HEK293 (cell line): Measurements from ENCODE around the gene DCTN3.

Experiments used
- CTCF ChIA-PET: fragments of 350-600 bp; formaldehyde crosslinking; extraction: SDS; loops from one replicate; lab custom pipeline; 2021; ENCODE audit warnings: antibody characterized with exemption; lab: Yijun Ruan, JAX
- POLR2A ChIA-PET: fragments of 300-600 bp; formaldehyde crosslinking; extraction: SDS; loops from one replicate; lab custom pipeline; 2020; ENCODE audit warnings: antibody characterized with exemption, inconsistent platforms; lab: Yijun Ruan, JAX
- H3K27ac ChIP-seq: fragments of 200-500 bp; sonication (Bioruptor generic); 2 replicates; pipeline ENCODE4 v1.5.1; 2014; ENCODE audit warnings: low read depth, low read length, control low read depth, inconsistent platforms; ENCODE audit errors: extremely low read depth
- H3K36me3 ChIP-seq, 2 experiments: fragments of 200-500 bp in 1 of 2; sonication (Bioruptor generic) in 1 of 2; 1 replicate in 1 of 2; 2 replicates in 1 of 2; pipeline ENCODE4 v1.5.1; 2014 to 2017; ENCODE audit warnings: inconsistent platforms in 2 of 2, low read length in 2 of 2; ENCODE audit not compliant: control insufficient read depth in 2 of 2, insufficient read depth in 1 of 2
- H3K4me1 ChIP-seq: fragments of 200-500 bp; sonication (Bioruptor generic); 2 replicates; pipeline ENCODE4 v1.5.1; 2014; ENCODE audit warnings: mild to moderate bottlenecking, low read length, inconsistent platforms; ENCODE audit not compliant: control insufficient read depth, insufficient read depth
- H3K4me3 ChIP-seq: 2 replicates; pipeline ENCODE4 v1.5.1; 2011; ENCODE audit warnings: low read depth, mild to moderate bottlenecking, control low read depth, low read length, moderate library complexity
- H3K9me3 ChIP-seq: fragments of 200-500 bp; sonication (Bioruptor generic); 2 replicates; pipeline ENCODE4 v1.5.1; 2014; ENCODE audit warnings: low read depth, low read length, inconsistent platforms; ENCODE audit not compliant: control insufficient read depth, insufficient read depth
- EGR2 ChIP-seq: fragments of 450-650 bp; formaldehyde crosslinking; IDR thresholded peaks from 2 replicates; pipeline ENCODE4 v1.5.1; 2016; ENCODE audit warnings: low read depth, missing biosample characterization, missing genetic modification characterization
- GLI4 ChIP-seq: fragments of 450-650 bp; formaldehyde crosslinking; IDR thresholded peaks from 2 replicates; pipeline ENCODE4 v1.5.1; 2016; ENCODE audit warnings: missing biosample characterization, missing genetic modification characterization
- MEIS1 ChIP-seq: sonication (generic); formaldehyde crosslinking; IDR thresholded peaks from 2 replicates; pipeline ENCODE4 v1.8.1; 2022; ENCODE audit warnings: missing genetic modification reagents, mild to moderate bottlenecking, borderline replicate concordance
- PATZ1 ChIP-seq: fragments of 450-650 bp; formaldehyde crosslinking; IDR thresholded peaks from 2 replicates; pipeline ENCODE4 v1.5.1; 2016; ENCODE audit warnings: missing biosample characterization, missing genetic modification characterization
- SCRT2 ChIP-seq: fragments of 450-650 bp; formaldehyde crosslinking; IDR thresholded peaks from 2 replicates; pipeline ENCODE4 v1.5.1; 2016; ENCODE audit warnings: missing biosample characterization, missing genetic modification characterization
- ZBTB48 ChIP-seq: fragments of 450-650 bp; formaldehyde crosslinking; IDR thresholded peaks from 2 replicates; pipeline ENCODE4 v1.5.1; 2016; ENCODE audit warnings: missing biosample characterization, missing genetic modification characterization
- ZBTB7A ChIP-seq: fragments of 450-650 bp; formaldehyde crosslinking; IDR thresholded peaks from 2 replicates; pipeline ENCODE4 v1.5.1; 2016; ENCODE audit warnings: low read depth, missing biosample characterization, missing genetic modification characterization
- ZFP41 ChIP-seq: fragments of 450-650 bp; formaldehyde crosslinking; IDR thresholded peaks from 2 replicates; pipeline ENCODE4 v1.5.1; 2016; ENCODE audit warnings: missing biosample characterization, missing genetic modification characterization, borderline replicate concordance
- ZNF132 ChIP-seq: fragments of 450-650 bp; formaldehyde crosslinking; IDR thresholded peaks from 2 replicates; pipeline ENCODE4 v1.5.1; 2017; ENCODE audit warnings: missing biosample characterization, missing genetic modification characterization, borderline replicate concordance
- ZNF184 ChIP-seq: fragments of 450-650 bp; IDR thresholded peaks from 2 replicates; pipeline ENCODE4 v1.5.1; 2018; ENCODE audit warnings: missing biosample characterization, mild to moderate bottlenecking, missing genetic modification characterization
- ZNF19 ChIP-seq: fragments of 450-650 bp; formaldehyde crosslinking; IDR thresholded peaks from 2 replicates; pipeline ENCODE4; 2016; ENCODE audit warnings: missing biosample characterization, missing genetic modification characterization, low read depth
- ZNF433 ChIP-seq: fragments of 450-650 bp; formaldehyde crosslinking; IDR thresholded peaks from 2 replicates; pipeline ENCODE4 v1.5.1; 2016; ENCODE audit warnings: missing biosample characterization, missing genetic modification characterization, low read depth
- ZNF514 ChIP-seq: fragments of 450-650 bp; formaldehyde crosslinking; IDR thresholded peaks from 2 replicates; pipeline ENCODE4 v1.5.1; 2016; ENCODE audit warnings: missing biosample characterization, missing genetic modification characterization
- ZNF530 ChIP-seq: fragments of 450-650 bp; formaldehyde crosslinking; IDR thresholded peaks from 2 replicates; pipeline ENCODE4 v1.5.1; 2016; ENCODE audit warnings: low read depth, missing biosample characterization, missing genetic modification characterization
- ZNF596 ChIP-seq: fragments of 450-650 bp; IDR thresholded peaks from 2 replicates; pipeline ENCODE4 v1.5.0; 2018; ENCODE audit warnings: missing biosample characterization, mild to moderate bottlenecking, missing genetic modification characterization, moderate library complexity
- ZNF639 ChIP-seq: fragments of 450-650 bp; formaldehyde crosslinking; IDR thresholded peaks from 2 replicates; pipeline ENCODE4 v1.5.1; 2016; ENCODE audit warnings: missing biosample characterization, missing genetic modification characterization
- ZNF645 ChIP-seq: fragments of 450-650 bp; formaldehyde crosslinking; IDR thresholded peaks from 2 replicates; pipeline ENCODE4; 2016; ENCODE audit warnings: missing biosample characterization, missing genetic modification characterization
- ZNF837 ChIP-seq: fragments of 450-650 bp; formaldehyde crosslinking; IDR thresholded peaks from 2 replicates; pipeline ENCODE4 v1.5.1; 2016; ENCODE audit warnings: missing biosample characterization, missing genetic modification characterization
- ZSCAN30 ChIP-seq: fragments of 450-650 bp; IDR thresholded peaks from 2 replicates; pipeline ENCODE4 v1.5.1; 2018; ENCODE audit warnings: missing biosample characterization, mild to moderate bottlenecking, missing genetic modification characterization, moderate library complexity
- TF ChIP-seq, protein P1 (sequence below): fragments of 450-650 bp; formaldehyde crosslinking; conservative IDR thresholded peaks from 2 replicates; pipeline ENCODE4 v1.5.1; 2016; ENCODE audit warnings: low read depth, missing biosample characterization, missing genetic modification characterization
- TF ChIP-seq, protein P2 (sequence below): fragments of 450-650 bp; formaldehyde crosslinking; IDR thresholded peaks from 2 replicates; pipeline ENCODE4 v1.5.1; 2016; ENCODE audit warnings: missing biosample characterization, missing genetic modification characterization

The DCTN3 gene

DNA sequence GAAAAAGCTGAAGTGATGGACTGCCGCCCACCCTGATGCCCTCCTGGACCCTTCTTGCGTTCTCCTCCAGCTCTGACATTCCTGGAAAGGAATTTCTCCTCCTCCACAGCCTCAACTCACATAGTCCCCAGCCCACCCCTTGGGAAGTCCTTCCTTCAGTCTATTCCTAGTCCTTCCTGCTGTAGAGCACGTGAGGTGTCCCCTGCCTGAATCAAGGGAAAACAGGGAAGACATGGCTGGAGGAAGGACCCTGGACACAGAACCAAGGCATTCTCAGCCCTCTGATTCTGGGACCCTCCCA is 4.8 kb upstream of the DCTN3 start:
- Histone ChIP-seq H3K27ac (no peak overlapping the region), H3K4me1 (no peaks in the 10 kb centered on the region; the same call in 1 of the 2 replicates), H3K4me3 (no peak overlapping the region), H3K9me3 (no peaks in the 10 kb centered on the region), H3K36me3 (no peaks in the 10 kb centered on the region)
- CTCF ChIA-PET: interaction anchor here (0.6 to 7.3 kb wide), 6 partner anchors 9 to 847 kb away, joined by 3 to 59 read pairs (median 6); partner anchors contain the start of gene IL11RA
- TF ChIP-seq EGR2 (peak; percentile 37; the same call in 1 of the 2 replicates), ZBTB7A (tag by site-specific recombination) (no peak)
- POLR2A ChIA-PET: interaction anchor here (1.0 kb wide), 1 partner anchor 12 kb away, joined by 5 read pairs; the partner anchor contains the start of gene SIGMAR1

- ChIA-PET CTCF (interaction anchor here (0.6 to 7.3 kb wide), 4 partner anchors 9 to 846 kb away, joined by 4 to 59 read pairs (median 6); partner anchors contain the start of gene IL11RA), POLR2A (no interaction called here)
- no peak overlapping the region for H3K4me3 ChIP-seq
- no peak for TF ChIP-seq SCRT2
- TF ChIP-seq ZFP41 (tag by site-specific recombination): no peak
- no peak for TF ChIP-seq GLI4
- TF ChIP-seq ZNF639 (tag by site-specific recombination): no peak
- no peak for TF ChIP-seq ZNF530
- no peak for TF ChIP-seq ZNF837 (tag by site-specific recombination)
- no peak for TF ChIP-seq ZNF645 (tag by site-specific recombination)
- TF ChIP-seq ZNF433 (tag by site-specific recombination): no peak
- TF ChIP-seq ZNF514 (tag by site-specific recombination): no peak
- TF ChIP-seq, protein P1, sequence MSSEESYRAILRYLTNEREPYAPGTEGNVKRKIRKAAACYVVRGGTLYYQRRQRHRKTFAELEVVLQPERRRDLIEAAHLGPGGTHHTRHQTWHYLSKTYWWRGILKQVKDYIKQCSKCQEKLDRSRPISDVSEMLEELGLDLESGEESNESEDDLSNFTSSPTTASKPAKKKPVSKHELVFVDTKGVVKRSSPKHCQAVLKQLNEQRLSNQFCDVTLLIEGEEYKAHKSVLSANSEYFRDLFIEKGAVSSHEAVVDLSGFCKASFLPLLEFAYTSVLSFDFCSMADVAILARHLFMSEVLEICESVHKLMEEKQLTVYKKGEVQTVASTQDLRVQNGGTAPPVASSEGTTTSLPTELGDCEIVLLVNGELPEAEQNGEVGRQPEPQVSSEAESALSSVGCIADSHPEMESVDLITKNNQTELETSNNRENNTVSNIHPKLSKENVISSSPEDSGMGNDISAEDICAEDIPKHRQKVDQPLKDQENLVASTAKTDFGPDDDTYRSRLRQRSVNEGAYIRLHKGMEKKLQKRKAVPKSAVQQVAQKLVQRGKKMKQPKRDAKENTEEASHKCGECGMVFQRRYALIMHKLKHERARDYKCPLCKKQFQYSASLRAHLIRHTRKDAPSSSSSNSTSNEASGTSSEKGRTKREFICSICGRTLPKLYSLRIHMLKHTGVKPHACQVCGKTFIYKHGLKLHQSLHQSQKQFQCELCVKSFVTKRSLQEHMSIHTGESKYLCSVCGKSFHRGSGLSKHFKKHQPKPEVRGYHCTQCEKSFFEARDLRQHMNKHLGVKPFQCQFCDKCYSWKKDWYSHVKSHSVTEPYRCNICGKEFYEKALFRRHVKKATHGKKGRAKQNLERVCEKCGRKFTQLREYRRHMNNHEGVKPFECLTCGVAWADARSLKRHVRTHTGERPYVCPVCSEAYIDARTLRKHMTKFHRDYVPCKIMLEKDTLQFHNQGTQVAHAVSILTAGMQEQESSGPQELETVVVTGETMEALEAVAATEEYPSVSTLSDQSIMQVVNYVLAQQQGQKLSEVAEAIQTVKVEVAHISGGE (tag by site-specific recombination): no peak
- TF ChIP-seq ZSCAN30 (tag by site-specific recombination): no peak
- TF ChIP-seq, protein P2, sequence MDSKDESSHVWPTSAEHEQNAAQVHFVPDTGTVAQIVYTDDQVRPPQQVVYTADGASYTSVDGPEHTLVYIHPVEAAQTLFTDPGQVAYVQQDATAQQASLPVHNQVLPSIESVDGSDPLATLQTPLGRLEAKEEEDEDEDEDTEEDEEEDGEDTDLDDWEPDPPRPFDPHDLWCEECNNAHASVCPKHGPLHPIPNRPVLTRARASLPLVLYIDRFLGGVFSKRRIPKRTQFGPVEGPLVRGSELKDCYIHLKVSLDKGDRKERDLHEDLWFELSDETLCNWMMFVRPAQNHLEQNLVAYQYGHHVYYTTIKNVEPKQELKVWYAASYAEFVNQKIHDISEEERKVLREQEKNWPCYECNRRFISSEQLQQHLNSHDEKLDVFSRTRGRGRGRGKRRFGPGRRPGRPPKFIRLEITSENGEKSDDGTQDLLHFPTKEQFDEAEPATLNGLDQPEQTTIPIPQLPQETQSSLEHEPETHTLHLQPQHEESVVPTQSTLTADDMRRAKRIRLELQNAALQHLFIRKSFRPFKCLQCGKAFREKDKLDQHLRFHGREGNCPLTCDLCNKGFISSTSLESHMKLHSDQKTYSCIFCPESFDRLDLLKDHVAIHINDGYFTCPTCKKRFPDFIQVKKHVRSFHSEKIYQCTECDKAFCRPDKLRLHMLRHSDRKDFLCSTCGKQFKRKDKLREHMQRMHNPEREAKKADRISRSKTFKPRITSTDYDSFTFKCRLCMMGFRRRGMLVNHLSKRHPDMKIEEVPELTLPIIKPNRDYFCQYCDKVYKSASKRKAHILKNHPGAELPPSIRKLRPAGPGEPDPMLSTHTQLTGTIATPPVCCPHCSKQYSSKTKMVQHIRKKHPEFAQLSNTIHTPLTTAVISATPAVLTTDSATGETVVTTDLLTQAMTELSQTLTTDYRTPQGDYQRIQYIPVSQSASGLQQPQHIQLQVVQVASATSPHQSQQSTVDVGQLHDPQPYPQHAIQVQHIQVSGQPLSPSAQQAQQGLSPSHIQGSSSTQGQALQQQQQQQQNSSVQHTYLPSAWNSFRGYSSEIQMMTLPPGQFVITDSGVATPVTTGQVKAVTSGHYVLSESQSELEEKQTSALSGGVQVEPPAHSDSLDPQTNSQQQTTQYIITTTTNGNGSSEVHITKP (tag by site-specific recombination): no peak
- no peak for TF ChIP-seq ZNF19
- no peak for TF ChIP-seq MEIS1 (CRISPR knock-in tag)
- no peak for TF ChIP-seq ZBTB48
- TF ChIP-seq ZNF184 (tag by site-specific recombination): no peak
- TF ChIP-seq ZNF596 (tag by site-specific recombination): no peak
- no peak for TF ChIP-seq ZNF132 (tag by site-specific recombination)
- TF ChIP-seq PATZ1 (tag by site-specific recombination): no peak
These were observed 4.3 kb upstream of the DCTN3 start for GRCh38 chr9:34624475-34625185.

More at GRCh38 chr9:34624475-34625185, 4.3 kb upstream of the DCTN3 start:
- no peaks in the 10 kb centered on the region for H3K36me3 ChIP-seq
- H3K9me3 ChIP-seq: no peaks in the 10 kb centered on the region
- no peaks in the 10 kb centered on the region; the same call in 1 of the 2 replicates for H3K4me1 ChIP-seq
- no peak overlapping the region for H3K27ac ChIP-seq
